Uterus (tissue), 2 donors: ENCODE results near the gene RNPC3.

ENCODE experiments used
- POLR2A ChIP-seq, 2 donors: fragments of 450-650 bp; IDR thresholded peaks; one replicate each; pipeline ENCODE4 v1.6.1; 2016; ENCODE audit warnings: antibody characterized with exemption in 2 of 2, mild to moderate bottlenecking in 1 of 2, moderate library complexity in 1 of 2
- TF ChIP-seq, protein P1 (sequence below), 4 experiments: fragments of 200-600 bp in 2 of 4; fragments of 450-650 bp in 2 of 4; sonication (generic) in 2 of 4; IDR thresholded peaks; one replicate each; pipeline ENCODE4 v1.5.1; 2016 to 2019; ENCODE audit warnings: antibody characterized with exemption in 4 of 4, mild to moderate bottlenecking in 2 of 4, moderate library complexity in 1 of 4

DNA sequence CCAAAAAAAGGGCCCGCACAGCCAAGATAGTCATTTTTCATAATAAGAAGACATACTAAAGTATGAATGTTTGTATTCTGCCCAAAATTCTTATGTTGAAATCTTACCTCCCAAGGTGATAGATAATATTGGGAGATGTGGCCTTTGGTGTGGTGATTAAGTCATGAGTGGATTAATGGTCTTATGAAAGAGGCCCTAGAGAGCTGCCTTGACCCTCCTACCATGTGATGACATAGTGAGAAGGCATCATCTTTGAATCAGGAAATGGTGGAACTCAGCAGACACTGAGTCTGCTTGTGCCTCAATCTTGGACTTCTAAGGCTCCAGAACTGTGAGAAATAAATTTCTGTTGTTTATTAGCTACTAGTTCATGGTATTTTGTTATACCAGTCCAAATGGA lies 11.8 kb upstream of the RNPC3 start:
- no peak for TF ChIP-seq POLR2A (IDR thresholded peaks at IDR 0.05)
- TF ChIP-seq, protein P1, sequence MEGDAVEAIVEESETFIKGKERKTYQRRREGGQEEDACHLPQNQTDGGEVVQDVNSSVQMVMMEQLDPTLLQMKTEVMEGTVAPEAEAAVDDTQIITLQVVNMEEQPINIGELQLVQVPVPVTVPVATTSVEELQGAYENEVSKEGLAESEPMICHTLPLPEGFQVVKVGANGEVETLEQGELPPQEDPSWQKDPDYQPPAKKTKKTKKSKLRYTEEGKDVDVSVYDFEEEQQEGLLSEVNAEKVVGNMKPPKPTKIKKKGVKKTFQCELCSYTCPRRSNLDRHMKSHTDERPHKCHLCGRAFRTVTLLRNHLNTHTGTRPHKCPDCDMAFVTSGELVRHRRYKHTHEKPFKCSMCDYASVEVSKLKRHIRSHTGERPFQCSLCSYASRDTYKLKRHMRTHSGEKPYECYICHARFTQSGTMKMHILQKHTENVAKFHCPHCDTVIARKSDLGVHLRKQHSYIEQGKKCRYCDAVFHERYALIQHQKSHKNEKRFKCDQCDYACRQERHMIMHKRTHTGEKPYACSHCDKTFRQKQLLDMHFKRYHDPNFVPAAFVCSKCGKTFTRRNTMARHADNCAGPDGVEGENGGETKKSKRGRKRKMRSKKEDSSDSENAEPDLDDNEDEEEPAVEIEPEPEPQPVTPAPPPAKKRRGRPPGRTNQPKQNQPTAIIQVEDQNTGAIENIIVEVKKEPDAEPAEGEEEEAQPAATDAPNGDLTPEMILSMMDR (IDR thresholded peaks at IDR 0.05), result no peak
